ENCODE measurements around the gene HUS1B. TPM values are rescaled to one million over a fixed set of nuclear protein-coding genes. Genes with fewer than 3 reads are reported as not detected.

The HUS1B gene
- total RNA-seq, 4 donors from 2014 or later, result 2.3 to 4.8 (median 4.0) TPM

DNA sequence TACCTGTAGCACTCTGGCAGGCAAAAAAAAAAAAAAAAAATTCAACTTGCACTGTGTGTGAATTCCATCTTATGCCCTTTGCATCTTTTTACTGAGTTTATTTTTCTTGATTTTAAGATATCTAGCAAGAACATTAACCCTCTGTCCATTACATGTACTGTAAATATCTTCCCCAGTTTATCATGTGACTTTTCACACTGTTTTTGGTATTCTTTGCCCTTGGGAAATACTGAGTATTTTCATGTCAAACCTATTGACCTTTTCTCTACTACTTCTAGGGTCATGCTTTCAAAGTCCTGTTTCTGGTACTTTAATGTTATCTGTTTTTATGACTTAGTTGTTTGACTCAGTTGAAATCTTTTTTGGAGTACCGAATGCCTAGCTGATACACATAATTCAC, 843 bp upstream of the HUS1B start:
- H3K36me3 ChIP-seq, result no peaks in the 10 kb centered on the region
- no peak for DNase-seq
- no peaks in the 10 kb centered on the region for H3K27me3 ChIP-seq
- no peak overlapping the region for H3K27ac ChIP-seq
- intact Hi-C loops (cut with DNase I), result no loop called here
- H3K9me3 ChIP-seq, result no peaks in the 10 kb centered on the region
- 76 to 90% methylated on average over 1 of the region's 1 CpG for WGBS, 2 donors
- peaks cover 0 to 7% of the 10 kb centered on the region in 2 donors for H3K4me1 ChIP-seq
- TF ChIP-seq, protein P1, sequence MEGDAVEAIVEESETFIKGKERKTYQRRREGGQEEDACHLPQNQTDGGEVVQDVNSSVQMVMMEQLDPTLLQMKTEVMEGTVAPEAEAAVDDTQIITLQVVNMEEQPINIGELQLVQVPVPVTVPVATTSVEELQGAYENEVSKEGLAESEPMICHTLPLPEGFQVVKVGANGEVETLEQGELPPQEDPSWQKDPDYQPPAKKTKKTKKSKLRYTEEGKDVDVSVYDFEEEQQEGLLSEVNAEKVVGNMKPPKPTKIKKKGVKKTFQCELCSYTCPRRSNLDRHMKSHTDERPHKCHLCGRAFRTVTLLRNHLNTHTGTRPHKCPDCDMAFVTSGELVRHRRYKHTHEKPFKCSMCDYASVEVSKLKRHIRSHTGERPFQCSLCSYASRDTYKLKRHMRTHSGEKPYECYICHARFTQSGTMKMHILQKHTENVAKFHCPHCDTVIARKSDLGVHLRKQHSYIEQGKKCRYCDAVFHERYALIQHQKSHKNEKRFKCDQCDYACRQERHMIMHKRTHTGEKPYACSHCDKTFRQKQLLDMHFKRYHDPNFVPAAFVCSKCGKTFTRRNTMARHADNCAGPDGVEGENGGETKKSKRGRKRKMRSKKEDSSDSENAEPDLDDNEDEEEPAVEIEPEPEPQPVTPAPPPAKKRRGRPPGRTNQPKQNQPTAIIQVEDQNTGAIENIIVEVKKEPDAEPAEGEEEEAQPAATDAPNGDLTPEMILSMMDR (IDR thresholded peaks at IDR 0.05), result no peak
- TF ChIP-seq POLR2A (IDR thresholded peaks at IDR 0.05), result no peak
- no peak overlapping the region for H3K4me3 ChIP-seq (replicated peaks in 1 of 3)

DNA sequence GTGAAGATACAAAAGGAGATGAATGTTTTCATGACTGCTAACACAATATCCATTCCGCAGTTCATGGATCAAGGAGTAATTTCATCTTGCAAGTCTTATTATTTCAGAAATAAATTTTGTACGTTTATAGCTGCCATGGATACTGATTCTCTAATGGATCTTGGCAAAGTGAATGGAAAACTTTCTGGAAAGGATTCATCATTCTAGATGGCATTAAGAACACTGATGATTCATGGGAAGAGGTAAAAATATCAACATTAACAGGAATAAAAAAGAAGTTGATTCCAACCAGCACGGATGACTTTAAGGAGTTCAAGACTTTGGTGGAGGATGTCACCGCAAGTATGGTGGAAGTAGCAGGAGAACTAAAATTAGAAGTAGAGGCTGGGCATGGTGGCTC, 2.8 kb downstream of the HUS1B start:
- TF ChIP-seq, protein P1 (IDR thresholded peaks at IDR 0.05), result no peak

DNA sequence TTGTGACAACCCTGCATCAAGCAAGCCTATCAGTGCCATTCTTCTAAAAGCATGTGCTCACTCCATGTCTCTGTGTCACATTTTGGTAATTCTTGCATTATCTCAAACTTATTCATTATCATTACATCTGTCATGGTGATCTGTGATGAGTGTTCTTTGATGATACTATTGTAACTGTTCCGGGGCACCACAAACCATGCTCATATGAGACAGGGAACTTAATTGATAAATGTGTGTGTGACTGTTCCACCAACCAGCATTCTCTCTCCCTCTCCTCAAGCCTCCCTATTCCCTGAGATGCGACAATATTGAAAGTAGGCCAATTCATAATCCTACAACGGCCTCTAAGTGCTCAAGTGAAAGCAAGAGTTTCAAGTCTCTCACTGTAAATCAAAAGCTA, 4.0 kb downstream of the HUS1B start:
- TF ChIP-seq POLR2A (IDR thresholded peaks at IDR 0.05), result no peak
- TF ChIP-seq, protein P1 (IDR thresholded peaks at IDR 0.05), result no peak
- Histone ChIP-seq H3K9me3 (no peaks in the 10 kb centered on the region), H3K27me3 (no peaks in the 10 kb centered on the region), H3K36me3 (no peaks in the 10 kb centered on the region), H3K27ac (no peak overlapping the region), H3K4me1 (no peaks in the 10 kb centered on the region), H3K4me3 (replicated peaks in 1 of 3) (no peak overlapping the region)
- intact Hi-C loops (cut with DNase I), result no loop called here
- 88 to 89% methylated on average over 3 of the region's 3 CpGs for WGBS, 2 donors
- no peak for DNase-seq

More for the DNA sequence above, 2.8 kb downstream of the HUS1B start:
- no peak for DNase-seq
- Histone ChIP-seq H3K4me1 (no peaks in the 10 kb centered on the region), H3K4me3 (replicated peaks in 1 of 3) (no peak overlapping the region), H3K9me3 (no peaks in the 10 kb centered on the region), H3K27me3 (no peaks in the 10 kb centered on the region), H3K27ac (no peak overlapping the region), H3K36me3 (no peaks in the 10 kb centered on the region)
- WGBS, 2 donors, result 82 to 87% methylated on average over 4 of the region's 4 CpGs
- intact Hi-C loops (cut with DNase I), result no loop called here

DNA sequence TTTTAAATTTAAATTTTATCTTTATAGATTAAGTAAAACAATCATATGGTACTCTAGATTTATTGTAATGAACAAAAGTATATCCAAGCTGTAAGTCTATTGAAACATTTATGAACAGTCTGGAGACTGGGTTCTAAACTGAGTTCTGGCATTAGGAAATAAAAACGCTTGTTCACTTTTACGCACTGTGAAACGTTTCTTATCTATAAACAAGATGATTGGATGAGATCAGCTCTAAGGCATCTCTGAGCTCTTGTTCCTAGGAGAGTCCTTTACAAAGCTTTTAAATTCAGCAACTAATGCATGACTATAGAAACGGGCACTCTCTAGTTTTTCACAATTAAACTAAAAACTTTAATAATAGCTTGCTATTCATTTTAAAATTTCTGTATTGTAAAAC, 6.8 kb downstream of the HUS1B start:
- no peak for DNase-seq
- Histone ChIP-seq H3K36me3 (no peaks in the 10 kb centered on the region), H3K27ac (no peak overlapping the region), H3K9me3 (no peaks in the 10 kb centered on the region), H3K4me1 (no peaks in the 10 kb centered on the region), H3K27me3 (no peaks in the 10 kb centered on the region), H3K4me3 (replicated peaks in 1 of 3) (no peak overlapping the region)
- no peak for TF ChIP-seq POLR2A (IDR thresholded peaks at IDR 0.05)
- TF ChIP-seq, protein P1 (IDR thresholded peaks at IDR 0.05), result no peak
- intact Hi-C loops (cut with DNase I), result no loop called here
- WGBS, 2 donors, result 80 to 81% methylated on average over 4 of the region's 4 CpGs

DNA sequence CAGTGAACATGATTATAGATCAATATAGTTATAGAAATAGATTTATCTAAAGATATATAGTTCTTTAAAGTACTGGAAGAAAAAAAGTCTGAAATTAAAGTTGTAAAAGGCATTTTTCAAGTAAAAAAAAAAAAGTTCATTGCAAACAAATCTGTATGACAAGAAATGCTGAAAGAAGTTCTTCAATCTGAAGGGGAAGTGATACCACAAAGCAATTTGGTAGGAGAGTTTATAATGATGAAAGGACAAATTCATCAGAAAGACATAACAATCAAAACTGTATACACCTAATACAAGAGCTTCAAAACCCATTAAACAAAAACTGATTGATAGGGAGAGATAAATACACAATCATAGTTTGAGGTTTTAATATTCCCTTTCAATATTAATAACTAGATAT, 14.1 kb downstream of the HUS1B start:
- Histone ChIP-seq H3K36me3 (no peaks in the 10 kb centered on the region), H3K27me3 (no peaks in the 10 kb centered on the region), H3K4me1 (no peaks in the 10 kb centered on the region), H3K4me3 (replicated peaks in 1 of 3) (no peak overlapping the region), H3K27ac (no peak overlapping the region), H3K9me3 (no peaks in the 10 kb centered on the region)
- intact Hi-C loops (cut with DNase I), result no loop called here
- no peak for TF ChIP-seq POLR2A (IDR thresholded peaks at IDR 0.05)
- TF ChIP-seq, protein P1 (IDR thresholded peaks at IDR 0.05), result no peak
- DNase-seq, result no peak

Data from thyroid gland (tissue), 4 donors.